GM18502 (cell line): ENCODE measurements around the gene SRRM1.

ENCODE experiments used
- ATAC-seq: cut with Tn5 transposase; IDR thresholded peaks from one replicate; pipeline ENCODE4 v1.9.1; 2021; ENCODE audit warnings: mild to moderate bottlenecking; ENCODE audit not compliant: unreplicated experiment, poor library complexity

The SRRM1 gene, protein sequence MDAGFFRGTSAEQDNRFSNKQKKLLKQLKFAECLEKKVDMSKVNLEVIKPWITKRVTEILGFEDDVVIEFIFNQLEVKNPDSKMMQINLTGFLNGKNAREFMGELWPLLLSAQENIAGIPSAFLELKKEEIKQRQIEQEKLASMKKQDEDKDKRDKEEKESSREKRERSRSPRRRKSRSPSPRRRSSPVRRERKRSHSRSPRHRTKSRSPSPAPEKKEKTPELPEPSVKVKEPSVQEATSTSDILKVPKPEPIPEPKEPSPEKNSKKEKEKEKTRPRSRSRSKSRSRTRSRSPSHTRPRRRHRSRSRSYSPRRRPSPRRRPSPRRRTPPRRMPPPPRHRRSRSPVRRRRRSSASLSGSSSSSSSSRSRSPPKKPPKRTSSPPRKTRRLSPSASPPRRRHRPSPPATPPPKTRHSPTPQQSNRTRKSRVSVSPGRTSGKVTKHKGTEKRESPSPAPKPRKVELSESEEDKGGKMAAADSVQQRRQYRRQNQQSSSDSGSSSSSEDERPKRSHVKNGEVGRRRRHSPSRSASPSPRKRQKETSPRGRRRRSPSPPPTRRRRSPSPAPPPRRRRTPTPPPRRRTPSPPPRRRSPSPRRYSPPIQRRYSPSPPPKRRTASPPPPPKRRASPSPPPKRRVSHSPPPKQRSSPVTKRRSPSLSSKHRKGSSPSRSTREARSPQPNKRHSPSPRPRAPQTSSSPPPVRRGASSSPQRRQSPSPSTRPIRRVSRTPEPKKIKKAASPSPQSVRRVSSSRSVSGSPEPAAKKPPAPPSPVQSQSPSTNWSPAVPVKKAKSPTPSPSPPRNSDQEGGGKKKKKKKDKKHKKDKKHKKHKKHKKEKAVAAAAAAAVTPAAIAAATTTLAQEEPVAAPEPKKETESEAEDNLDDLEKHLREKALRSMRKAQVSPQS

DNA sequence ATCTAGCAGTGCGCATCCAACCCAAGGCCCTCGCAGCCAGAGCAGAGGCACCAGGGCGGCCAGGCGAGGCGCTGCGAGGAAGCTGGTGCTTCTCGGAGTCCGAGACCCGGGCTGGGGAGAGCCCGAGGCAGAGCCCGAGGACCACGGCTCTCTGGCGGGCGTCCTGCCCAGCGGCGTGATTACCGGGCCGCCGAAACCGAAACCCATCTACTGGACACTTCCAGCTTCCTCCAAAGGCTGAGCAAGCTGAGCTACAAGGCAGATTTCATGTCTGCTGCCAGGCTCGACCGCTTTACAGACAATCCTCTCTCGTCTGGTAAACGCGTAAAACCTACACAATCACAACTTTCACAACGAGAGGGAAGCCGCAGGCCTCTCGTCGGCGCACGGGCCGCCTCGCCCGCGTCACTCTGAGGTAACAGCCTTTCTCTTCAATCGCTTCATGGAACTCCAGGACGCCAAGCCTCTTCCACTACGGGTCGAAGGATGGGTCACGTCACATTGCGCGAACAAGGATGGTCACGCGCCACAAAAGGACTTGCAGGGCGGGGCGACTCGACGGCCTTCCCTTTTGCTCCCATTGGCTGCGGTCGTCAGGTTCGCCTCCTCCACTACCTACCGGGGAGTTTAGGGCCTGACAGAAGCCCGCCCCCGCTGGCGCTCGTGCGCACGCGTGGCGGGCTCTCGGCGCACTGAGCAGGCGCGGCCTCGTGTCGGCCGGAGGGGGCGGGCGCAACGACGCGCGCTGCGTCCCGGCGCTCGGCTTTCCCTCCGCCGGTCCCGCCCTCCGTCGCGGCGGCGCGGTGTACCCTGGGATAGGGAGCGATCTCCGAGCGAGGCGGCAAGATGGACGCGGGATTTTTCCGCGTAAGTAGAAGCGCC lies at the start of gene SRRM1:
Gene SRRM1 (plus strand): TSS at position 822 of the 882 bp plus-strand sequence. CDS start 25 bp downstream, at position 847.
- ATAC-seq, result peak; percentile 87

DNA sequence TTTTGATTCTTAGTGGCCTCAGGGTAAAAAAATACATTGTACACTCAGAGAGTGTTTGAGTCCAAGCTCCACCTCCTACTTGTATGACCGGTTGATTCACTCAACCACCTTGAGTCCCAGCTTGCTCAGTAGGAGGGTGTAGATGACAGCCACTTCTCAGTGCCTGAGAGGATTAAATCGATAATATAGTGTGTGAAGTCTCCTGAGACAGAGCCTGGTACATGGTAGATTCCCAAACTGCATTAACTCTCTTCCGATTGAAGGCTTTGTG lies 48.8 kb upstream of the SRRM1 start:
- no peak for ATAC-seq

- no peak for ATAC-seq
Observed at GRCh38 chr1:24596401-24596880, 46.7 kb upstream of the SRRM1 start.

DNA sequence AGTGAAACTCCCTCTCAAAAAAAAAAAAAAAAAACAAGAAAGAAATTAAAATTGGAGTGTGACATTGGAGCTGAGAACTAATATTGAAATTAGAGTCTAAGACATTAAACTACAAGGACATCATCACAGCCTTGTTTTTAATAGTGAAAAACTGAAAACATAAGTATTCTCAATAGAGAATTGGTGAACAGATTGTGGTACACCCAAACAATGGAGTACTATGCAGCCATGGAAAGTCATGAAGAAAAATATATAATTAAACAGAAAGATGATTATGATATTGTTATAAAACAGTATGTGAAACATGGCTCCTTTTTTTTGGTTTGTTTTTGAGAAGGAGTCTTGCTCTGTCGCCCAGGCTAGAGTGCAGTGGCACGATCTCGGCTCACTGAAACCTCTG lies 43.8 kb upstream of the SRRM1 start:
- ATAC-seq, result no peak

DNA sequence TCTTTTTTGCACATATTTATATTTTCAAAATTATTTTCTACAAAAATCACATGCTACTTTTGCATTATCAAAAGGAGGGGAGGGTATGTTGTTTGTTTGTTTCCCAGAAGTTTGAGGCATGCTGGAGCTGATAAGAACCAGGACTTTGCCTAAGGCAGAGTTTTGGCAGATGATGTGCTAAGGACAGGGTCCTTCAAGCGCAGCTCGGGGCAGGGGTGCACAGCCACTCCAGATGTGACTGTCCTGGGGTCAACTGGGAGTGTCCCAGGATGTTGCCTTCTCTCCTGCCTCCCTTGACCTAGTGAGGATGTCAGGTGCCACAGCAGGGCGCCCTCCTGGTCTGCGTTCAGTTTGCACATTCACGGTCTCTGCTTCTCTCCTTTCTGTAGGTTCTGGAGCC lies 42.6 kb upstream of the SRRM1 start:
- no peak for ATAC-seq

DNA sequence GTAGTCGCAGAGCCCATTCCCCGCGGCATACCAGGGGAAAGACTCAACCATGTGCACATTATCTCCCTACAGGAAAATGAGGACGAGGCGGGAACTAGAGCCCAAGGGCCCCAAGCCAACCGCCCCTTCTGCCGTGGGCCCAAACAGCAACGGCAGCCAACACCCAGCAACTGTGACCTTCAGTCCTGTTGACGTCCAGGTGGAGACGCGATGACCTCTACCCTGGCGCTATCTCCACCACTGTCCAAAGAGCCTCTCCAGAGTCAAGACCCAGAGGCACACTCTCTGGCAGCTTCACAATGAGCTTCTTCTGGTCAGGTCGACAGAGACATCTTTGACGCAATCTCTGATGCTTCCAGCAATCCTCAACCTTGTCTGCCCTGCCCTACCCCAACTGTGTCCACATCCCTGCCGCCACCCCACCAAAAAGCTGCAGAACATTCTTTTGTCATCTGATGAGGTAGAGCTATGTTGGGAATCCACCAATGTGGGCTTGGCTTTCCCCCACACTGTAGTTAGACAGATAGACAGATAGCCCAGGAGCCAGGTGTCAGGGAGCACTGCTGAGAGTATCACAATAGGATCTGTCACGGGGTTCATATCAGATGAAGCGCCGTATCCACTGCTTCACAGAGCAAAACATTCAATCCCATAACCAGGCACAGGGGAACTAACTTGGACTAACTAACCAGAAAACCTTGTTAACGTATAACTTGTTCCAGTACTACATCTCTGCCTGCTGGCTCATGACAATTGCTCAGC lies 37.4 kb upstream of the SRRM1 start:
- ATAC-seq, result no peak

DNA sequence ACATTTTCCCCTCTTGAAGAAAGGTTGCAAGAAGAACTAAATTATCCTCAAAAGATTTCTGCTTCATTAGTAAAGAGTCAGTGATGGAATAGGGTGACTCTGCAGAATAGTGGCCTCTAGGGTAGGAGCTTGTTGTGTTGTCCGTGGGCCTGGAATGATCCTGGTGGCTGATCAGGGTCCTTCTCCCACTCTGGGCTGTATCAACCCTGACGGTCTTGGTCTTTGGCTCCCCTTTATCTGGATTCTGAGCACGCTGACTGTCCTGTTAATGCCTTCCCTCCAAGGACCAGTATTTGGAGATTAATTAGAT lies 36.9 kb upstream of the SRRM1 start:
- ATAC-seq, result no peak

DNA sequence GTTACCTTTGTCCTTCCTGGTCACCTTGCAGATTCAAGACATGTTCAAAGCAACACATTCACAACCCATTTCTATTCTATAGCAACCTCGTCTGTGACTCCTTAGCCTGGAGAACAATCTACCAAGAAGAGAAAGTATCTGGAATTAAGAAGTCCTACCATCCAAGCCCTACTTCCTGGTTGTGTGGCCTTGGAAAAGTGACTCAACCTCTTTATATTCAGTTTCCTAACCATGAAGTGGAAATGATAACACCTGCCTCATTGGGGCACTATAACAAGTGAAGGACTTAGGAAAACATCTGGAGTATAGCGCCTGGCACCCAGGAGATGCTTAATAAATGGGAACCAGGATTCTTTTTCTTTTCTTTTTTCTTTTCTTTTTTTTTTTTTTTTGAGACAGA lies 36.5 kb upstream of the SRRM1 start:
- ATAC-seq, result no peak

DNA sequence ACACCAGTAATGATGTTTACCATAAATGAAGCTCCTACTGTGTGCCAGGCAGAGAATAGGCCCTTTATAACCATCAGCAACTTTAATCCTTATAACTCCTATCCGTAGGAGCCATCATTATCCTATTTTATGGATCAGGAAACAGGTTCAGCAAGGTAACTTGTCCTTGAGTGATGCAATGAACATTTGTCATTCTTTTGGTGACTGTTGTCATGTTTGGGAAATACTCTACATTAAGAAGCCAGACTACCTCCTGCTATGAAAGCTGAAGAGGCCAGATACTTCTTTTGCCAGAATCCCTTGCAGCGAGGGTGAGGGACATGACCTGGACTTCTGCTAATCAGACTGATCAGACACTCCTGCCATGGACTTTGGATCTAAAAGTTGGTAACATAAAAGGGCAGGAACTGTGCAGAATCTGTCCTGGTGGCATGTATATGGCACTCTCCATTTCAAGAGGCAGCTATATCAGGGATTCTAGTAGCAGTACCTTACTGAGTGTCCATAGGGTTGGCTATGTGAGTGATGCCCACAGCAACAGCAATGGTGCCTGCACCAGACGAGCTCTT lies 33.1 kb upstream of the SRRM1 start:
- ATAC-seq, result no peak

- ATAC-seq, result no peak
Observed at GRCh38 chr1:24619376-24619775, 23.7 kb upstream of the SRRM1 start.

DNA sequence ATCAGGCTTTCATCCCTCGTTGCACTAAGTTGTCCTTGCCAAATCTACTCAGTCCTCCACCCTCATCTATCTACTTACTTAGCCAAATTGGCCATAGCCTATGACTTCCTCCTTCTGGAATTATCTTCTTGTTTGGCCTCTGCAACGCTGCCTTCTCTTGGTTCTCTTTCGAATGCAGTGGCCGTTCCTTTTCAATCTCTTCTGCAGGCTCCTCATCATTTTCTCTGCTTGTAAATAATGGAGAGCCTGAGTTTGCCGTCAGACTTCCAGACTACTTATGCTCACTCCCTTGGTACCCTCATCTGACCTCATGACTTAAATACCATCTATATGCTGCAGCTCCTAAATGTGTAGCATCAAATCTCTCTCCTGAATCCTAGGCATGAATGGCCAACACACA lies 22.4 kb upstream of the SRRM1 start:
- no peak for ATAC-seq

- no peak for ATAC-seq
Observed at GRCh38 chr1:24621121-24621520, 22.0 kb upstream of the SRRM1 start.

DNA sequence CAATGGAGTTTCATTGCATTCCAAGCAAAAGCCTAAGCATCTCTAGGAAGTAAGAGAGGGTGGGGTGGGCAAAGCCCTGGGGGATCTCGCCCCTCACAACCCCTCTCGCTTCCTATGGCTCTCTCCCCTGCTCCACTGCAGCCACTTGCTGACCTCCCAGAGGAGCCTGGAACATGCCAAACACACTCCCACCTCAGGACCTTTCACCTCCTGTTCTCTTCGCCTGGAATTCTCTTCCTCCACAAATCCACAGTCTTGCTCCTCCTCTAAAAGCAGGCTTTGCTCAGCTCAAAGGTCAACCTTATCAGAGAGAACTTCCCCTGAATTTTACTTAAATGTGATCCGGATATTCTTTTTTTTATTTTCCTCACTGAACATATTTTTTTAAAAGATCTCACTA lies 20.9 kb upstream of the SRRM1 start:
- no peak for ATAC-seq

DNA sequence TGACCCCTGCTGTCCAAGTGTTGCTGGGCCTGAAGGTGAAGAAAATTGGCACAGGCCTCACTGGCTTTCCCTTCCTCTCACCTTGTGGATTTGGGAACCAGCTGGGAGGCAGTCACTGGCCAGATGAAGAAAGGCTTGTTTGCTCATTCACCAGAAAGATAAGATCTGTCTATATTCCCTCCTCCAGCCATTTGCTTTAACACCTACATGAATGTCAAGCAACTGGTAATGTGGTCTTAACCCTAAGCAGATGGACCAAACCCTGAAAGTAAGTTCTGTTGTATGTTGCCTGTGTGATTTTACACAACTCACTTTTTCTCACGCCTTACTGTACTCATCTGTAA lies 10.3 kb upstream of the SRRM1 start:
- no peak for ATAC-seq

DNA sequence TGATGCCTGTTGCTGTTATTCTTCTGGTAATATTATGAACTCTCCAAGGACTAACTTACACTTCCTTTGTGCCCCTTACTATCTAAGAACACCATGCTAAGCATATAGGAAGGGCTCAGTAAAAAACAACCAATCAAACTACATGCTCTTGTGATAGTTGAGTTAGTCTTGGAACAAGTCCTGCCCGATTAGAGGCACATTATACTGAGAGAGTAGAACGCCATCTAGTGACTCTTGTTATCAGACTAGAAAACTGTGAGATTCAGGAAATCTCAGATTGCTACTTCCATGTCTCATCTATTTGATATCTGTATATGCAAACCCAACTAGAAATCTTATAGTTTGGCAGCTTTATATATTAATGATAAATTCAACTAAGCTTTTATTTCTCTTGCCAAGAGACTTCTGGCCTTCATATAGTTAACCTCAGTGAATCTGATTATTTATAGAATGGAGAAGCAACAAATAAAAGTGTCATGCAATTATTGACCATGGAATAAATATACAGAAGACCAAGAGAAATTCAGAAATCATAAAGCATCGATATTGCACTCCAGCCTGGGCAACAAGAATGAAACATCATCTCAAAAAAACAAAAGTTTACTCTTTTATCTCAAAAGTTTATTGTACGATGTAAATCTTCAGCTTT lies 7.8 kb upstream of the SRRM1 start:
- no peak for ATAC-seq

- ATAC-seq, result no peak
Observed at GRCh38 chr1:24636661-24637357, 6.3 kb upstream of the SRRM1 start.

- ATAC-seq, result no peak
Observed at GRCh38 chr1:24639094-24639493, 4.0 kb upstream of the SRRM1 start.

- ATAC-seq, result no peak
Observed at GRCh38 chr1:24639881-24640280, 3.2 kb upstream of the SRRM1 start.

DNA sequence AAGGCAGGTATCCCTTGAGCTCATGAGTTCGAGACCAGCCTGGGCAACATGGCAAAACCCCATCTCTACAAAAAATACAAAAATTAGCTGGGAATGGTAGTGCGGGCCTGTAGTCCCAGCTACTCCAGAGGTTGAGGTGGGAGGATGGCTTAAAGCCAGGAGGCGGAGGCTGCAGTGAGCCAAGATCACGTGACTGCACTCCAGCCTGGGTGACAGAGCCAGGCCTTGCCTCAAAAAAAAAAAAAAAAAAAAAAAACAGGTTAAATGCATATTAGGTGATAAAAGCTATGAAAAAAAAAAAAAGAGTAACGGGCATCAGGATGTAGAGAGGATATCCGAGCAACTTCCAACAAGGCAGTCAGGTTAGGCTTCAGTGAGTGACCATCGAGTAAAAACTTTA lies 2.8 kb upstream of the SRRM1 start:
- no peak for ATAC-seq
